Lower leg skin (tissue), 4 donors: ENCODE results near the gene KRT28. TPM values are rescaled to one million over a fixed set of nuclear protein-coding genes. Genes with fewer than 3 reads are reported as not detected.

Experiments used
- DNase-seq, 2 donors: peaks; one replicate each; pipeline ENCODE4 v3.0.0-alpha.2; 2019; ENCODE audit warnings: low spot score in 2 of 2
- H3K4me3 ChIP-seq: fragments of 200-600 bp; sonication (generic); 2 replicates; pipeline ENCODE4 v1.5.1; 2017; ENCODE audit warnings: mild to moderate bottlenecking, low read depth; ENCODE audit not compliant: poor library complexity, severe bottlenecking
- CTCF ChIP-seq, 3 donors: fragments of 450-650 bp; IDR thresholded peaks; one replicate each; pipeline ENCODE4 v1.5.1; 2016; ENCODE audit warnings: antibody characterized with exemption in 3 of 3, mild to moderate bottlenecking in 3 of 3, moderate library complexity in 2 of 3
- POLR2A ChIP-seq, 2 donors: fragments of 450-650 bp; IDR thresholded peaks; one replicate each; pipeline ENCODE4 v1.6.1; 2016 to 2017; ENCODE audit warnings: antibody characterized with exemption in 2 of 2, mild to moderate bottlenecking in 1 of 2, moderate library complexity in 1 of 2
- WGBS, 2 donors: methylation state at CpG; one replicate each; pipeline ENCODE4 v1.1.5; 2018; 5-methylcytosine and 5-hydroxymethylcytosine counted together
- intact Hi-C: fragments of 100-400 bp; cut with DNase I; formaldehyde crosslinking; loops from one replicate; pipeline ENCODE4 v1.15.0; 2023; ENCODE audit warnings: low total_unique reads
- total RNA-seq, 4 donors: library from RNA; depleted of rRNA; stranded (reverse); fragments of >200 nt; gene quantifications; one replicate each; pipeline ENCODE4 v1.1.0, GENCODE V29; 2016

The KRT28 gene
- total RNA-seq, 4 donors from 2014 or later: 6.0 TPM; not detected in 3

GRCh38 chr17:40777459-40777858, 22.3 kb downstream of the KRT28 start:
- DNase-seq: no peak
- WGBS, 2 donors: 76% methylated on average over 7 of the region's 7 CpGs
- H3K4me3 ChIP-seq: no peak overlapping the region
- no peak for TF ChIP-seq POLR2A (IDR thresholded peaks at IDR 0.05)
- TF ChIP-seq CTCF (IDR thresholded peaks at IDR 0.05): no peak
- intact Hi-C loops: no loop called here

GRCh38 chr17:40775945-40776344, 23.8 kb downstream of the KRT28 start:
- WGBS, 2 donors: 74 to 77% methylated on average over 4 of the region's 4 CpGs
- no peak for DNase-seq
- no peak overlapping the region for H3K4me3 ChIP-seq
- TF ChIP-seq CTCF (IDR thresholded peaks at IDR 0.05): no peak
- TF ChIP-seq POLR2A (IDR thresholded peaks at IDR 0.05): no peak
- intact Hi-C loops: no loop called here

GRCh38 chr17:40772101-40772500, 27.7 kb downstream of the KRT28 start, which contains the start of gene KRT26:
TSS of gene KRT26 (minus strand) at chr17:40772201. CDS start at chr17:40772113, 88 bp downstream.
- intact Hi-C loops: no loop called here
- no peak for DNase-seq
- WGBS, 2 donors: 87 to 89% methylated on average over 3 of the region's 3 CpGs
- no peak within 1 kb of the TSS for H3K4me3 ChIP-seq
- TF ChIP-seq POLR2A (IDR thresholded peaks at IDR 0.05): no peak
- TF ChIP-seq CTCF (IDR thresholded peaks at IDR 0.05): no peak

GRCh38 chr17:40765657-40766056, 34.1 kb downstream of the KRT28 start:
- intact Hi-C loops: loop anchor here (10.0 kb wide), 1 partner anchor 469 kb away; the partner anchor contains the start of genes KRTAP9-3 and KRTAP9-8
- no peak for DNase-seq
- no peak overlapping the region for H3K4me3 ChIP-seq
- whole genome bisulfite sequencing, 2 donors: 76 to 89% methylated on average over 2 of the region's 2 CpGs
- TF ChIP-seq POLR2A (IDR thresholded peaks at IDR 0.05) (no peak), CTCF (IDR thresholded peaks at IDR 0.05) (no peak)

GRCh38 chr17:40763752-40764151, 36.0 kb downstream of the KRT28 start:
- intact Hi-C loops: loop anchor here (10.0 kb wide), 1 partner anchor 471 kb away; the partner anchor contains the start of genes KRTAP9-3 and KRTAP9-8
- TF ChIP-seq POLR2A (IDR thresholded peaks at IDR 0.05) (no peak), CTCF (IDR thresholded peaks at IDR 0.05) (no peak)
- no peak for DNase-seq
- WGBS, 2 donors: 73 to 79% methylated on average over 1 of the region's 1 CpG
- H3K4me3 ChIP-seq: no peak overlapping the region
